Activated naive CD4-positive, alpha-beta T cell treated with Interleukin-2 at 50 U/mL for 16 hours (primary cell): ENCODE measurements around the gene MAX.
"Not testable (repeated sequence)": the region's sequence is repeated elsewhere in the genome, so short reads cannot be mapped to it uniquely, and the experiment has no call there.

Source experiments
- DNase-seq: peaks from one replicate; pipeline ENCODE4 v3.0.0-alpha.2; 2020

MAX gene

DNA sequence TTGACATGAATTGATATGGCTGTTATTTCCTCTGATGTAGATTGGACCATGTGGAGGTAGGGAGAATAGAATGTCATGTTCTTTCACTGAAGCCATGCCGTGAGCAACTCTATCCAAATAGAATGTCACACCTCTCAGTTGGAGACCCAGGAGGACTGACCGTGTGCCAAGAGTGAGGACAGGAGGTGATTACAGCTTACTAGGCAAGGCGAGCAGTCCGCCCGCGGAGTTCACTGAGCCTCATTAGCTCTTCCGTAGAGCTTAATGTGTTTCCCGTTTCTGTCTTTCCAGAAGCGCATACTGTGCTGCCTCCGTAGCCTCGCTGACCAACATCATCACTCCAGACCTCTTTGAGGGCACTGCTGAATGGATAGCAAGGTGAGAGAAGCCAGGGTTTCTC, 70.0 kb downstream of the MAX start:
- DNase-seq = no peak

DNA sequence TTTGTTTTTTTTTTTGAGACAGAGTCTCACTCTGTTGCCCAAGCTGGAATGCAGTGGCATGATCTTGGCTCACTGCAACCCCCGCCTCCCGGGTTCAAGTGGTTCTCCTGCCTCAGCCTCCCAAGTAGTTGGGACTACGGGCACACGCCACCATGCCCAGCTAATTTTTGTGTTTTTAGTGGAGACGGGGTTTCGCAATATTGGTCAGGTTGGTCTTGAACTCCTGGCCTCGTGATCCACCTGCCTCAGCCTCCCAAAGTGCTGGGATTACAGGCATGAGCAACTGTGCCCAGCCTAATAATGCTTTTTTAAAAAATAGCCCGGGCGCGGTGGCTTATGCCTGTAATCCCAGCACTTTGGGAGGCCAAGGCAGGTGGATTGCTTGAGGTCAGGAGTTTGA, 71.0 kb downstream of the MAX start:
- not testable (repeated sequence) for DNase-seq

DNA sequence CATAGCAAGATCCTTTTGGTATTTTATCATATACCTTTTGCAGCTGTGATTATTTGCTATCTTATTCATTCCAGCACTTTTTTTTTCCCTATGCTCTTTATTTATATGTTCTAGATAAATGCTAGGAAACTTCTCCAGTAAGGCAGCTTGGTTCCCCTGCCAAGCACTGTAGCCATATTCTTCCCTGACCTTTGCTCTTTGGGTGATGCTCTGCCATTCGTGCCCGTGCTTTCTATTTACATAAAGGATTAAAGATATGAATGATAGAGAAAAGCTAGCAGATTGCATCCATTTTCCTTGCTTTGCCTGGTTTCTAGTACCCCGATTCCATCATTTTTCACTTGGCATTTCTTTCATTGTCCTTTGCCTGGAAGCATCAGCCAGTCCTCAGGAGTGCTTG, 73.4 kb downstream of the MAX start:
- no peak for DNase-seq

DNA sequence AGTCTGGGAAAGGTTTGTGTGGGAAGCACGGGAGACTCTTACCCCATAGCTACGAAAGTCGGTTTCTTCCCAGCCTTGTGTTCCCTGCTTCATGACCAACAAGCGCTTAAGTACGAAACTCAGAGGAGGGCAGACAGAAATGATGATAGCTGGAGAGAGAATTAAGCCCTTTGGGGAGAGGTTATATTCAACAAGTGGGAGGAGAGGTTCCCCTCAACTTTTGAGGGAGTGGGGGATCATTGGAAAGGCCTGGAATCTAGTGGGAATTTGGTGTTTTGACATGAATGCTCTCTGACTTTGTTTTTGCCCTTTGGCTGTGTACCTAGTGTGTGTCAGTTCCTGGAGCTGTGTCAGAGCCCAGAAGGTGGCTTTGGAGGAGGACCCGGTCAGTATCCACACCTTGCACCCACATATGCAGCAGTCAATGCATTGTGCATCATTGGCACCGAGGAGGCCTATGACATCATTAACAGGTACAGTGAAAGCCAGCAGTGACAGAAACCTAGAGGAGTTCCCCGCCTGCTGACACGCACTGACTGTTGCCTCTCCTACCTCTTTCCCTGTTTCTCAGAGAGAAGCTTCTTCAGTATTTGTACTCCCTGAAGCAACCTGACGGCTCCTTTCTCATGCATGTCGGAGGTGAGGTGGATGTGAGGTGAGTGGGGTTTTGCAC, 75.1 kb downstream of the MAX start:
- DNase-seq = no peak

DNA sequence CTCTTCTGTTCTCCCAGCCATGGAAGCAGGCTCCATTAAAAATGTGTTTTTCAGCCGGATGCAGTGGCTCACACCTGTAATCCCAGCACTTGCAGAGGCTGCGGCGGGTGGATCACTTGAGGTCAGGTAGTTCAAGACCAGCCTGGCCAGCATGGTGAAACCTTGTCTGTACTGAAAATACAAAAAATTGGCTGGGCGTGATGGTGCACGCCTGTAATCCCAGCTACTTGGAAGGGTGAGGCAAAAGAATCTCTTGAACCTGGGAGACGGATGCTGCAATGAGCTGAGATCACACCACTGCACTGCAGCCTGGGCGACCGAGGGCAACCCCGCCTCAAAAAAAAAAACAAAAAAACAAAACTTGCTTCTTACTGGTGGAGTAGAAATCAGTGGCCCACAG, 75.8 kb downstream of the MAX start:
- no peak for DNase-seq

DNA sequence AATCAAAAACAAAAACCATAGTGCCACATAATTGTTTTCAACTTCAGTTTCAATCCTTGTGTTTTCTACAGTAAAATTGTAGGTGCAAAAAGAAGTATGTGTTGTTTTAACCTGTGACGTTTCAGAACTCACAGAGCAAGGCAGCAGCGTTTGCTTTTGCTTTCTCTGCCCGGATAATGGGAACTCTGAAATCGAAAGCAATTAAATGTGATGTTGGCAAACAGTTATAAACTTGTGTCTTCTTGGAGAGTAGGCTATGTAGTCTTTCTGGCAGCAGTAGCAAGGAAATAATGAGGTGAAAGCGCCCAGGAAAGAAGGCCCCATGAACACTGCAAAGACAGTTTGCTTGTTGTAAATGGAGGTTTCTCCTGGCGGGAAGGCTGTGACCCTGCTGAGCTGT, 76.5 kb downstream of the MAX start:
- DNase-seq = no peak
